IPS DF 6.9 (cell line): Measurements from ENCODE around the gene COL8A1.
A peak's percentile ranks its signal among the peaks of the same experiment; 100 is the strongest.
"Not testable (repeated sequence)": the region's sequence is repeated elsewhere in the genome, so short reads cannot be mapped to it uniquely, and the experiment has no call there.

ENCODE experiments used
- DNase-seq: peaks from one replicate; pipeline ENCODE4 v3.0.0-alpha.2; 2013; ENCODE audit warnings: low read depth, low spot score
- H3K27ac ChIP-seq: one replicate; pipeline ENCODE4 v1.5.1; 2013; ENCODE audit warnings: low read length, control low read depth
- H3K27me3 ChIP-seq: 2 replicates; pipeline ENCODE4 v1.6.1; 2013; ENCODE audit warnings: mild to moderate bottlenecking, low read length; ENCODE audit not compliant: control insufficient read depth, insufficient read depth
- H3K36me3 ChIP-seq: 2 replicates; pipeline ENCODE4 v1.6.1; 2013; ENCODE audit warnings: low read length; ENCODE audit not compliant: control insufficient read depth, insufficient read depth
- H3K4me1 ChIP-seq: 2 replicates; pipeline ENCODE4 v1.6.1; 2013; ENCODE audit warnings: low read length; ENCODE audit not compliant: control insufficient read depth, insufficient read depth
- H3K4me3 ChIP-seq: 2 replicates; pipeline ENCODE4 v1.5.1; 2013; ENCODE audit warnings: mild to moderate bottlenecking, low read length
- H3K9me3 ChIP-seq: 2 replicates; pipeline ENCODE4 v1.6.1; 2013; ENCODE audit warnings: low read length, inconsistent platforms; ENCODE audit not compliant: control insufficient read depth, insufficient read depth
- WGBS: extraction: QIAGEN DNeasy Blood & Tissue Kit; methylation state at CpG from one replicate; pipeline ENCODE4 v1.1.7; 2013; ENCODE audit warnings: mixed read lengths, missing lambda C conversion rate; ENCODE audit not compliant: insufficient read length, insufficient coverage; 5-methylcytosine and 5-hydroxymethylcytosine counted together

Gene COL8A1

DNA sequence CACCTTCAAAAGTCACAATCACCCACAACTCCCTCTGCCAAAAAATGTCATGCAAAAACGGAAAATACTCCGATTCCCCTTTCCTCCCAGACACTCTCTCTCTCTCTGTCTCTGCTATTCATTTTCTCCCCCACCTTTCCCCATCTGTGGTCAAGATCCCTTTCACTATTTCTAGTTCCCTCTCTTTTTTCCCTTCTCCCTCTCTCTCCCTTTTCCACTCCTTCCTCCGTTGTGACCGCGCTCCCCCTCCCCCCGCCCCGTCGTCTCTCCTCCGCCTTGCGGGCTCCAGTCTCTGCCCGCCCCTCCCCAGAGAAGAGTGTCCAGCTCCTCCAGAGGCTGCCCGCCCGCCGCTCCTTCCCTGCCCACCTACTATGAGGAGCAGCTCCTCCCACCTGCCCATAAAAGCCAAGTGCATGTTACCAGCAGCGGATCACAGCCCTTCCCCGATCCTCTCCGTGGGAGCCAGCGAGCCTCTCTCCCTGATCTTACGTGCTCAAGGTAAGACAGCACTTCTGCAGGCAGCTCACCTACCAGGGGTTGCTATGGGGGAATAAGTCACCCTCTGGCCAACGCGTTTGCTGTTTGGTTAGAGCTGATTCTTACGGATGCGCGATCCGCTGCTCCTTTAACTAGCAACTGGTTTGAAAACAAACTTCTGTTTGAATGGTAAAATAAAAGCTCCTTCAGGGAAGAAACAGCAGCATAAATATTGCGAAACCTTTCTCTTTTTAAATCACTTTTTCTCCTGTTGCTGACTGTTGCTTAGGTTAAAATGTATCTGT lies at the start of gene COL8A1:
Gene COL8A1 (plus strand): TSS at position 428 of the 782 bp plus-strand sequence. CDS start 152,089 bp downstream, outside the sequence.
- Histone ChIP-seq H3K27me3 (no peaks in the 10 kb centered on the region), H3K4me3 (peak within 1 kb of the TSS; percentile 28; the same call in 1 of the 2 replicates)
- peak; percentile 45 for DNase-seq

DNA sequence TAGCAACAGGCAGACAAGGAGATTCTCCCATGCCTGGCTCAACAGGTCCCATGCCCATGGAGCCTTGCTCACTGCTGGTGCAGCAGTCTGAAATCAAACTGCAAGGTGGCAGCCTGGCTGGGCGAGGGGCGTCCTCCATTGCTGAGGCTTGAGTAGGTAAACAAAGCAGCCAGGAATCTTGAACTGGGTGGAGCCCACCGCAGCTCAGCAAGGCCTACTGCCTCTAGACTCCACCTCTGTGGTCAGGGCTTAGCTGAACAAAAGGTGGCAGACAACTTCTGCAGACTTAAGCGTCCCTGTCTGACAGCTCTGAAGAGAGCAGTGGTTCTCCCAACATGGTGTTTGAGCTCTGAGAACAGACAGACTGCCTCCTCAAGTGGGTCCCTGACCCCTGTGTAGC lies 49.2 kb upstream of the COL8A1 start:
- H3K36me3 ChIP-seq, H3K27me3 ChIP-seq, H3K4me1 ChIP-seq, H3K27ac ChIP-seq, DNase-seq, H3K4me3 ChIP-seq, H3K9me3 ChIP-seq: not testable (repeated sequence)
- no CpG with 5 or more reads among the region's 4 CpGs for WGBS

More for the DNA sequence above, at the start of gene COL8A1:
- WGBS: no CpG with 5 or more reads among the region's 26 CpGs
- Histone ChIP-seq H3K27ac (no peak within 1 kb of the TSS), H3K4me1 (peaks cover 3% of the 10 kb centered on the region; the same call in 1 of the 2 replicates), H3K36me3 (no peaks in the 10 kb centered on the region), H3K9me3 (no peaks in the 10 kb centered on the region)

- H3K4me3 ChIP-seq: no peak overlapping the region
- no CpG with 5 or more reads among the region's 5 CpGs for WGBS
Observed at GRCh38 chr3:99599894-99600293, 38.5 kb upstream of the COL8A1 start.

GRCh38 chr3:99601515-99601914 lies 36.9 kb upstream of the COL8A1 start:
- no peaks in the 10 kb centered on the region for H3K27me3 ChIP-seq
- no peaks in the 10 kb centered on the region for H3K4me1 ChIP-seq
- H3K36me3 ChIP-seq: no peaks in the 10 kb centered on the region
- no peak overlapping the region for H3K27ac ChIP-seq
- no CpG with 5 or more reads among the region's 1 CpG for WGBS
- no peaks in the 10 kb centered on the region for H3K9me3 ChIP-seq
- H3K4me3 ChIP-seq: no peak overlapping the region
- DNase-seq: no peak

More at GRCh38 chr3:99599894-99600293, 38.5 kb upstream of the COL8A1 start:
- Histone ChIP-seq H3K9me3 (no peaks in the 10 kb centered on the region), H3K27me3 (no peaks in the 10 kb centered on the region), H3K36me3 (no peaks in the 10 kb centered on the region), H3K27ac (no peak overlapping the region), H3K4me1 (no peaks in the 10 kb centered on the region)
- no peak for DNase-seq

GRCh38 chr3:99602183-99602582 lies 36.2 kb upstream of the COL8A1 start:
- H3K27ac ChIP-seq: no peak overlapping the region
- H3K27me3 ChIP-seq: no peaks in the 10 kb centered on the region
- H3K4me1 ChIP-seq: no peaks in the 10 kb centered on the region
- H3K9me3 ChIP-seq: no peaks in the 10 kb centered on the region
- H3K4me3 ChIP-seq: no peak overlapping the region
- WGBS: no CpG with 5 or more reads among the region's 3 CpGs
- no peak for DNase-seq
- H3K36me3 ChIP-seq: no peaks in the 10 kb centered on the region

DNA sequence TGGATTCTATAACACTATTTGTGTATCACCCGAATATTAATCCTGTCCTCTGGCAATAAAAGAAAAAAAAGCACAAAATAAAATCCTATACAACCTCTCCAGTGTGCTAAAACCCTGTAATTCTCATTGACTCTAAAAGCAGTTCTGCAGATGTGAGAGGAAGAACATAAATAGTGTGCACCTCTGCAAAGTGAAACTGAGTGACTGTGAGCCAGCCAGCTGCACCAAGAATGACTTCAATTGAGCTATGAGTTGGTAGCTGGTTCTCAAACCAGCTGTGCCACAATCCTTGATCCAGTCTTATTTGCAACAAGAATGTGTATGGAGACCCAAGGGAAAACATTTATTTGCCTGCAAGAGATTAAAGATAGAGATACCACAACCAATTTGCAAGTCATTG lies 31.2 kb upstream of the COL8A1 start:
- WGBS: no CpG with 5 or more reads among the region's 1 CpG
- no peaks in the 10 kb centered on the region for H3K27me3 ChIP-seq
- no peak overlapping the region for H3K4me3 ChIP-seq
- H3K4me1 ChIP-seq: no peaks in the 10 kb centered on the region
- no peak overlapping the region for H3K27ac ChIP-seq
- no peak for DNase-seq
- no peaks in the 10 kb centered on the region for H3K9me3 ChIP-seq
- H3K36me3 ChIP-seq: no peaks in the 10 kb centered on the region

DNA sequence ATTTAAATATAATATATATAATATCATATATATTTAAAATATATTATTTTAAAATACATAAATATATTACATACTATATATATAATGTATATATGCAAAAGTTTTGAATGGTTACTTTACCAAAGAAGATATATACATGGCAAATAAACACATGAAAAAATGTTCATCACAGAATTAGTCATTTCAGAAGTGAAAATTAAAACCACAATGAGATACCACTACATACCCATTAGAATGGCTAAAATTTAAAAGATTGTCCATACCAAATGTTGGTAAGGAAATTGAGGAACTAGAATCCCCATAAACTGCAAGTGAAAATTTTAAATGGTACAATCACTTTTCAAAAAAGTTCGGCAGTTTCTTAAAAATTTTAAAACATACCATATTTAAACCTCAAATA lies 23.6 kb upstream of the COL8A1 start:
- Histone ChIP-seq H3K27ac (no peak overlapping the region), H3K9me3 (no peaks in the 10 kb centered on the region), H3K36me3 (no peaks in the 10 kb centered on the region), H3K4me1 (no peaks in the 10 kb centered on the region), H3K27me3 (no peaks in the 10 kb centered on the region), H3K4me3 (no peak overlapping the region)
- DNase-seq: no peak
- 100% methylated on average over 1 of the region's 1 CpG for whole genome bisulfite sequencing

DNA sequence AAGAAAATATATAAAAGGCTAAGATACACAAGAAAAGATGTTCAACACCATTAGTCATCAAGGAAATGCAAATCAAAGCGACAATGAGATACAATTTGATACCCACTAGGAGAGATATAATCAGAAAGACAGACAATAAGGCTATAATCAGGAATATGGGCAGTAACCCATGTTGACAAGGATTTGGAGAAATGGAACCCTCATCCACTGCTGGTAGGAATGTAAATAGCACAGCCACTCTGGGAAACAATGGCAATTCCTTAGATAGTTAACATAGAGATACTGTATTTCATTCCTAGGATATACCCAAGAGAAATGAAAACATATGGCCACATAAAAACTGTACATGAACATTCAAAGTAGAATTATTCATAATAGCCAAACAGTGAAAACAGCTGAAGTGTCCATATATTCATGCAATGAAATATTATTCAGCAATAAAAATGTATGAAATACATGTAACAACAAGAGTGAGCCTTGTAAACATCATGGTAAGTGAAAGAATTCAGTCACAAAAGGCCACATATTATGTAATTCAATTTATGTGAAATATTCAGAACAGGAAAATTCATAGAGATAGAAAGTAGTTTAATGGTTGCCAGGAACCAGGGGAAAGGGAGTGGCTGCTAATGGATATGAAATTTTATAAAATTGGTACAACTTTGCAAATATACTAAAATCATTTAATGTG lies 18.2 kb upstream of the COL8A1 start:
- no peaks in the 10 kb centered on the region for H3K27me3 ChIP-seq
- no peak for DNase-seq
- no peak overlapping the region for H3K4me3 ChIP-seq
- no peaks in the 10 kb centered on the region for H3K36me3 ChIP-seq
- H3K4me1 ChIP-seq: no peaks in the 10 kb centered on the region
- H3K27ac ChIP-seq: no peak overlapping the region
- no CpG with 5 or more reads among the region's 1 CpG for WGBS
- H3K9me3 ChIP-seq: no peaks in the 10 kb centered on the region

GRCh38 chr3:99620976-99621375 lies 17.4 kb upstream of the COL8A1 start:
- Histone ChIP-seq H3K27me3 (no peaks in the 10 kb centered on the region), H3K27ac (no peak overlapping the region), H3K36me3 (no peaks in the 10 kb centered on the region), H3K4me1 (no peaks in the 10 kb centered on the region), H3K4me3 (no peak overlapping the region), H3K9me3 (no peaks in the 10 kb centered on the region)
- DNase-seq: no peak
- no CpG with 5 or more reads among the region's 2 CpGs for WGBS

GRCh38 chr3:99624496-99625236 lies 13.7 kb upstream of the COL8A1 start:
- no peaks in the 10 kb centered on the region for H3K4me1 ChIP-seq
- H3K27me3 ChIP-seq: no peaks in the 10 kb centered on the region
- no peaks in the 10 kb centered on the region for H3K36me3 ChIP-seq
- no peak for DNase-seq
- no CpG with 5 or more reads among the region's 2 CpGs for WGBS
- no peak overlapping the region for H3K27ac ChIP-seq
- no peaks in the 10 kb centered on the region for H3K9me3 ChIP-seq
- H3K4me3 ChIP-seq: no peak overlapping the region
